Fibroblast of villous mesenchyme (primary cell): ENCODE measurements around the gene FOXG1. TPM values are rescaled to one million over a fixed set of nuclear protein-coding genes. Genes with fewer than 3 reads are reported as not detected.
A peak's percentile ranks its signal among the peaks of the same experiment; 100 is the strongest.

Source experiments
- DNase-seq: peaks from one replicate; pipeline ENCODE4 v3.0.0-alpha.2; 2010; ENCODE audit warnings: low read depth
- H3K4me3 ChIP-seq: 2 replicates; pipeline ENCODE4 v1.5.1; 2011; ENCODE audit warnings: low read depth, mild to moderate bottlenecking, low read length
- CTCF ChIP-seq: IDR thresholded peaks from 2 replicates; pipeline ENCODE4 v1.5.1; 2012; ENCODE audit warnings: low read depth, mild to moderate bottlenecking, low read length; ENCODE audit not compliant: insufficient read depth
- total RNA-seq: library from RNA; depleted of rRNA; stranded (reverse); fragments of >200 nt; gene quantifications from 2 replicates; pipeline ENCODE4 v1.2.3, GENCODE V29; 2012

FOXG1 gene
- total RNA-seq, 1 donor: not detected

- no peak overlapping the region for H3K4me3 ChIP-seq
- TF ChIP-seq CTCF: no peak
- DNase-seq: no peak
These were observed 4.2 kb upstream of the FOXG1 start for GRCh38 chr14:28762303-28762954.

DNA sequence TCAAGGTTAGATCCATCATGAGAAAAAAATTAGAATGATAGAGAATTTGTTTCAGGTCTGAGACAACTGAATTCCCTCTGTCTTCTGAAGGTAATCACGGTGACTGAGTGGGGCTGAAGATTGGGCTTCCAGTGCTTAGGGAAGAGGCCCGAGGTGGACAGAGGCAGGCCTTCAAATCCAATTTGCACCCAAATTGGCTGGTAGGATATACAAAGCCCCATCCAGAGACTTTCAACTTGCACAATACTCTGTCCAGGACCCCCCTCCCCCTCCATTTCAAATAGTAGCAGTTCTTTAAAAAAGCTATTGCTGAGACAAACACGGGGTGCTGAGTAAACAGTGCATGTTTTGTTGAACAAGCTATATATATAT, 3.6 kb upstream of the FOXG1 start:
- TF ChIP-seq CTCF: no peak
- H3K4me3 ChIP-seq: no peak overlapping the region
- DNase-seq: no peak

- no peak overlapping the region for H3K4me3 ChIP-seq
- no peak for TF ChIP-seq CTCF
- no peak for DNase-seq
These were observed 2.8 kb upstream of the FOXG1 start for GRCh38 chr14:28763751-28764256.

GRCh38 chr14:28764257-28765160, 2.1 kb upstream of the FOXG1 start:
- no peak overlapping the region for H3K4me3 ChIP-seq
- no peak for DNase-seq
- no peak for TF ChIP-seq CTCF

DNA sequence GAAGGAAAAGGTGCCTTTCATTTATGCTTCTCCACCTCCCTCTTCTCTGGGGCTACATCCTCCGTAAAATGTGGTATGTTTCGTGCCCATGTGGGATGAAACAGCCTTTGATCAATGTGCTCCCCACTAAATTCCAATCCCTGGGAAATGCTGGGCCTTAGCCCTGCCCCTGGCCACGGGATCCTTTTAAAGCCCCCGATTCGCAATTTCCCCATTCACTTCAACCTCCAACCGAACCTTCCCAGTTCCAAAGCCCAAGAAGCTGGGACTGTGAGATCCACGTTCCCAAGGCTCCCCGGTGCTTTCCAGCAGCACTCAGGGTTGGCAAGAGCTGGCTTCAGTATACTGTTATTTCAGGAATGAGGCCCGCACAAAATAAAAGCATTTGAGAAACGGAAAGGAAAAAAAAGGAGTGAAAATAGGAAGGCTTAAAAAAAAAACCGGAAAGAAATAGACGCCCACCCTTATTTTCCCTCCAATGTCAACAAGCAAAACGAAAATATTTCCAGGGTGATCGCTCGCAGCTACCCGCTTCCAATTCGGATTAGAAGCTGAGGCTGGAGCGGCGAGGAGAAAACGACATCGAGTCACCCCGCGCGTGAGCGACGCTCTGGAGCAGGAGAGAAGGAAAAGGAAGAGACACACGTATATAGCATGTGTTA, 1.3 kb upstream of the FOXG1 start:
- peak overlapping the region; percentile 25 for H3K4me3 ChIP-seq
- DNase-seq: no peak
- TF ChIP-seq CTCF: no peak

DNA sequence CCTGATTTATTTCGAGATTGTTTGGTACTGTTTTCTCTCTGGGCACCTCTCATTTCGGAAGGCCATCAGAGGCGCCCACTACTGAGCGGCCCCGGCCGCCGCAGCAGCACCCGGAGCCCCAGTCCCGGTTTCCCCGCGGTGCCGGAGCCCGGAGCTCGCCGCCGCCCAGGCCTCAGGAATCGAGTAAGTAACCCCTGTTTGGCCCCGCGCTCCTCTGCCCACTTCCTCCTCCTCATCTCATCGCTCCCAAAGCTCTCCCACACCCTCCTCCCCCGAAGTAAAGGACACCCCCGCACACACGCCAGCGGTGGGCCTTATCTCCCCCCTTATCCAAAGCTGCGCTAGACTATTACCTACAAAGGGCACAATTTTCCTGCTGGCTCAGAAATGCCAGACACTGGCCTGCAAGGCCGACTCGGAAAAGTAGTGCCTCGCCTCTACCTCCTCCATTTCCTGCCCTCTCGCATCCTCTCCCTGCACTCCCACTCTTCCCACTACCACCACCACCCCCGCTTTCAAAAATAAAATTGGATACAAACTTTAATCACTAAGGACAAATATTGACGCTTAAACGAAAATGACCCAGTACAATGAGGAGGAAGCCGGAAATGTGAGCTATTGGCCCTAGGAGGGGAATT, 637 bp upstream of the FOXG1 start:
- no peak for TF ChIP-seq CTCF
- peak overlapping the region; percentile 25 for H3K4me3 ChIP-seq
- DNase-seq: no peak
